Adrenal gland (tissue), 5 donors: ENCODE results near the gene LRP1B.

Source experiments
- CTCF ChIP-seq, 6 experiments: fragments of 450-650 bp in 4 of 6; fragments of 200-600 bp in 2 of 6; sonication (generic) in 1 of 6; IDR thresholded peaks; 1 replicate in 5 of 6; 2 replicates in 1 of 6; pipeline versions ENCODE4 v1.5.1 to v1.8.0; 2016 to 2021; ENCODE audit warnings: antibody characterized with exemption in 6 of 6, mild to moderate bottlenecking in 2 of 6, moderate library complexity in 1 of 6
- POLR2A ChIP-seq, 2 donors: fragments of 450-650 bp; IDR thresholded peaks; one replicate each; pipeline ENCODE4 v1.6.1; 2017; ENCODE audit warnings: antibody characterized with exemption in 2 of 2, mild to moderate bottlenecking in 2 of 2, moderate library complexity in 1 of 2
- donor health status: DM: no; HTN: no; CAD: no.

GRCh38 chr2:140994856-140995255 is 1136.0 kb downstream of the LRP1B start:
- TF ChIP-seq CTCF (IDR thresholded peaks at IDR 0.05), result no peak
- TF ChIP-seq POLR2A (IDR thresholded peaks at IDR 0.05), result no peak
